DOHH2 (cell line): Measurements from ENCODE around the gene PLK3.

Experiments used
- CTCF ChIP-seq: fragments of 200-600 bp; sonication (generic); IDR thresholded peaks from one replicate; pipeline ENCODE4 v1.5.1; 2014; ENCODE audit warnings: antibody characterized with exemption, mild to moderate bottlenecking, low read depth, low read length; ENCODE audit not compliant: poor library complexity, severe bottlenecking
- EZH2phosphoT487 ChIP-seq: fragments of 200-600 bp; sonication (generic); IDR thresholded peaks from 2 replicates; pipeline ENCODE4 v1.6.1; 2017; ENCODE audit warnings: borderline replicate concordance, mild to moderate bottlenecking, antibody characterized with exemption, low read length, moderate library complexity, mixed read lengths

GRCh38 chr1:44846985-44847384, 46.8 kb downstream of the PLK3 start:
- TF ChIP-seq EZH2phosphoT487 = no peak
- TF ChIP-seq CTCF = no peak
